K562 (cell line): ENCODE measurements around the gene DNAI1. TPM values are rescaled to one million over a fixed set of nuclear protein-coding genes. Genes with fewer than 3 reads are reported as not detected.

ENCODE experiments used
- AFF1 ChIP-seq, 2 experiments: fragments of 450-650 bp; IDR thresholded peaks; 2 replicates each; pipeline ENCODE4 v1.6.1; 2018; ENCODE audit warnings: mild to moderate bottlenecking in 2 of 2, low read depth in 1 of 2; ENCODE audit not compliant: partially characterized antibody in 2 of 2
- BCLAF1 ChIP-seq, 2 experiments: fragments of 450-650 bp in 1 of 2; IDR thresholded peaks; 2 replicates each; pipeline ENCODE4 v1.6.1; 2011 to 2017; ENCODE audit warnings: low read depth in 2 of 2, antibody characterized with exemption in 1 of 2, borderline replicate concordance in 1 of 2, low read length in 1 of 2, mild to moderate bottlenecking in 1 of 2, mixed read lengths in 1 of 2; ENCODE audit not compliant: control insufficient read depth in 1 of 2
- EGR1 ChIP-seq: fragments of 450-650 bp; conservative IDR thresholded peaks from 2 replicates; pipeline ENCODE4 v1.6.1; 2017; ENCODE audit warnings: mild to moderate bottlenecking
- HDAC2 ChIP-seq: fragments of 450-650 bp; IDR thresholded peaks from 2 replicates; pipeline ENCODE4 v1.6.1; 2016; ENCODE audit warnings: mild to moderate bottlenecking
- MAZ ChIP-seq, 2 experiments: fragments of 450-650 bp in 1 of 2; sonication (generic) in 1 of 2; formaldehyde crosslinking; IDR thresholded peaks in 1 of 2; conservative IDR thresholded peaks in 1 of 2; 2 replicates each; pipeline versions ENCODE4 v1.4.0 to v1.5.0; 2020; ENCODE audit warnings: mild to moderate bottlenecking in 1 of 2, missing genetic modification reagents in 1 of 2
- MIER1 ChIP-seq: fragments of 450-650 bp; IDR thresholded peaks from 2 replicates; pipeline ENCODE4 v1.6.1; 2016; ENCODE audit warnings: antibody characterized with exemption, mild to moderate bottlenecking, low read depth
- SIN3A ChIP-seq, 2 experiments: fragments of 150-350 bp in 1 of 2; IDR thresholded peaks; 2 replicates each; pipeline ENCODE4 v1.6.1; 2011 to 2016; ENCODE audit warnings: borderline replicate concordance in 2 of 2, low read depth in 2 of 2, low read length in 2 of 2, mild to moderate bottlenecking in 2 of 2, moderate library complexity in 2 of 2; ENCODE audit not compliant: control insufficient read depth in 1 of 2
- STAT6 ChIP-seq: sonication (generic); formaldehyde crosslinking; IDR thresholded peaks from 2 replicates; pipeline ENCODE4 v1.8.1; 2023; ENCODE audit warnings: mild to moderate bottlenecking, missing genetic modification reagents
- YY1 ChIP-seq, 3 experiments: IDR thresholded peaks; 2 replicates each; pipeline ENCODE4 v1.6.1; 2011; ENCODE audit warnings: low read length in 2 of 3, mild to moderate bottlenecking in 2 of 3, moderate library complexity in 2 of 3, borderline replicate concordance in 1 of 3, control low read depth in 1 of 3, low read depth in 1 of 3; ENCODE audit not compliant: insufficient read depth in 3 of 3, insufficient replicate concordance in 2 of 3, control insufficient read depth in 1 of 3, insufficient read length in 1 of 3; ENCODE audit errors: extremely low read depth in 1 of 3
- ZBTB1 ChIP-seq: sonication (generic); formaldehyde crosslinking; IDR thresholded peaks from 2 replicates; pipeline ENCODE4 v1.8.1; 2023; ENCODE audit warnings: missing genetic modification reagents, low read depth, mild to moderate bottlenecking, borderline replicate concordance
- ZNF766 ChIP-seq: fragments of 200-800 bp; sonication (Bioruptor generic); conservative IDR thresholded peaks from 2 replicates; pipeline ENCODE4 v1.6.1; 2016; ENCODE audit warnings: missing genetic modification characterization, missing compliant biosample characterization
- polyA plus RNA-seq, 8 experiments: library from polyadenylated mRNA; depleted of rRNA in 4 of 8; stranded (reverse) in 5 of 8; unstranded in 3 of 8; fragments of >200 nt; fragmentation: Nextera tagmentation in 2 of 8; fragmentation: Illumina TruSeq in 1 of 8; extraction: Ambion mirVana in 2 of 8; extraction: Trizol in 1 of 8; gene quantifications; 2 replicates each; pipeline versions ENCODE4 v1.2.1 to v1.2.3, GENCODE V29; 2011 to 2014; ENCODE audit warnings: inconsistent platforms in 1 of 8, missing spikeins in 1 of 8
- total RNA-seq, 7 experiments: library from RNA; depleted of rRNA in 6 of 7; stranded (reverse); fragments of >200 nt in 6 of 7; fragmentation: Illumina TruSeq in 2 of 7; extraction: Trizol in 2 of 7; gene quantifications; 2 replicates each; pipeline versions ENCODE4 v1.2.1 to v1.2.3, GENCODE V29; 2011 to 2021; ENCODE audit warnings: low replicate concordance in 1 of 7

Gene DNAI1
- total and polyA plus RNA-seq, 9 of the 15 experiments (the other 6 are each of a cell fraction or from before 2014, with no cell fraction given): 0.01 to 0.17 (median 0.04) TPM; not detected in 6

- no peak for TF ChIP-seq STAT6
- 0 out of 4 replicates have a peak, but pooled peaks of 1 of the 2 experiments have one; percentile 22 for TF ChIP-seq SIN3A (IDR thresholded peaks at IDR 0.05; ENCODE audit: borderline replicate concordance in 2 of 2, control insufficient read depth in 1 of 2, low read depth in 2 of 2, low read length in 2 of 2)
- peak; percentile 93 for TF ChIP-seq MIER1
- 0 out of 2 replicates have a peak, but pooled peaks have one; percentile 26 for TF ChIP-seq HDAC2
- TF ChIP-seq YY1 (IDR thresholded peaks at IDR 0.05; ENCODE audit: borderline replicate concordance in 1 of 3, control insufficient read depth in 1 of 3, extremely low read depth in 1 of 3, insufficient read depth in 3 of 3, insufficient read length in 1 of 3, insufficient replicate concordance in 2 of 3, low read depth in 1 of 3, low read length in 2 of 3): peak in 1 of 3 experiments; percentile 49
- TF ChIP-seq EGR1: peak; percentile 42
- peak in 1 of 2 experiments; percentile 50; a peak in 1 of 4 replicates for TF ChIP-seq MAZ (CRISPR knock-in tag; conservative IDR thresholded peaks at IDR 0.05 in 1 of 2, IDR thresholded peaks at IDR 0.05 in 1 of 2)
- TF ChIP-seq ZNF766: 0 out of 2 replicates have a peak, but pooled peaks have one; percentile 19
- no peak for TF ChIP-seq ZBTB1 (CRISPR knock-in tag)
- peak in 1 of 2 experiments; percentile 83 for TF ChIP-seq AFF1 (IDR thresholded peaks at IDR 0.05; ENCODE audit: low read depth in 1 of 2, partially characterized antibody in 2 of 2)
- no peak for TF ChIP-seq BCLAF1 (IDR thresholded peaks at IDR 0.05; ENCODE audit: borderline replicate concordance in 1 of 2, control insufficient read depth in 1 of 2, low read depth in 2 of 2, low read length in 1 of 2)
- TF ChIP-seq, all 486 proteins: peak for 15
Observed at GRCh38 chr9:34493972-34494535, 35.4 kb downstream of the DNAI1 start (continued).
